K562 (cell line): Measurements from ENCODE around the gene GABRD. TPM values are rescaled to one million over a fixed set of nuclear protein-coding genes. Genes with fewer than 3 reads are reported as not detected.

Experiments used
- CBX1 ChIP-seq: sonication (generic); IDR thresholded peaks from 2 replicates; pipeline ENCODE4 v1.6.1; 2016; ENCODE audit warnings: antibody characterized with exemption, low read depth, mild to moderate bottlenecking
- CHD7 ChIP-seq: fragments of 200-600 bp; sonication (generic); IDR thresholded peaks from one replicate; pipeline ENCODE4 v1.6.1; 2012; ENCODE audit warnings: mild to moderate bottlenecking, low read depth, low read length, inconsistent platforms
- DEAF1 ChIP-seq: fragments of 450-650 bp; formaldehyde crosslinking; IDR thresholded peaks from 2 replicates; pipeline ENCODE4 v1.4.0; 2020; ENCODE audit warnings: mild to moderate bottlenecking, moderate library complexity
- HDAC8 ChIP-seq: fragments of 450-650 bp; IDR thresholded peaks from 2 replicates; pipeline ENCODE4 v1.6.1; 2016; ENCODE audit warnings: mild to moderate bottlenecking, missing genetic modification characterization, moderate library complexity, missing compliant biosample characterization
- JUN ChIP-seq, 2 experiments: sonication (generic) in 1 of 2; formaldehyde crosslinking in 1 of 2; IDR thresholded peaks; 2 replicates each; pipeline versions ENCODE4 v1.6.1 to v1.8.0; 2012 to 2022; ENCODE audit warnings: borderline replicate concordance in 2 of 2, mild to moderate bottlenecking in 2 of 2, improper control_type of control experiment in 1 of 2, low read depth in 1 of 2, low read length in 1 of 2, missing genetic modification reagents in 1 of 2
- L3MBTL2 ChIP-seq: fragments of 450-650 bp; IDR thresholded peaks from 2 replicates; pipeline ENCODE4 v1.6.1; 2016; ENCODE audit warnings: mild to moderate bottlenecking, moderate library complexity
- MLLT1 ChIP-seq, 2 experiments: fragments of 450-650 bp; IDR thresholded peaks; 2 replicates each; pipeline ENCODE4 v1.6.1; 2016
- MTA3 ChIP-seq: fragments of 450-650 bp; formaldehyde crosslinking; IDR thresholded peaks from 2 replicates; pipeline ENCODE4 v1.6.1; 2017; ENCODE audit warnings: mild to moderate bottlenecking, borderline replicate concordance
- SIN3A ChIP-seq, 2 experiments: fragments of 150-350 bp in 1 of 2; IDR thresholded peaks; 2 replicates each; pipeline ENCODE4 v1.6.1; 2011 to 2016; ENCODE audit warnings: borderline replicate concordance in 2 of 2, low read depth in 2 of 2, low read length in 2 of 2, mild to moderate bottlenecking in 2 of 2, moderate library complexity in 2 of 2; ENCODE audit not compliant: control insufficient read depth in 1 of 2
- XRCC4 ChIP-seq: IDR thresholded peaks from one replicate; pipeline ENCODE4 v1.6.1; 2011; ENCODE audit not compliant: insufficient read depth, insufficient read length; ENCODE audit errors: extremely low read depth
- XRCC5 ChIP-seq: fragments of 200-400 bp; formaldehyde crosslinking; IDR thresholded peaks from 2 replicates; pipeline ENCODE4 v1.6.1; 2017; ENCODE audit warnings: low read depth, mild to moderate bottlenecking, low read length
- polyA plus RNA-seq, 8 experiments: library from polyadenylated mRNA; depleted of rRNA in 4 of 8; stranded (reverse) in 5 of 8; unstranded in 3 of 8; fragments of >200 nt; fragmentation: Nextera tagmentation in 2 of 8; fragmentation: Illumina TruSeq in 1 of 8; extraction: Ambion mirVana in 2 of 8; extraction: Trizol in 1 of 8; gene quantifications; 2 replicates each; pipeline versions ENCODE4 v1.2.1 to v1.2.3, GENCODE V29; 2011 to 2014; ENCODE audit warnings: inconsistent platforms in 1 of 8, missing spikeins in 1 of 8
- total RNA-seq, 7 experiments: library from RNA; depleted of rRNA in 6 of 7; stranded (reverse); fragments of >200 nt in 6 of 7; fragmentation: Illumina TruSeq in 2 of 7; extraction: Trizol in 2 of 7; gene quantifications; 2 replicates each; pipeline versions ENCODE4 v1.2.1 to v1.2.3, GENCODE V29; 2011 to 2021; ENCODE audit warnings: low replicate concordance in 1 of 7

GABRD gene
- total and polyA plus RNA-seq, 9 of the 15 experiments (the other 6 are each of a cell fraction or from before 2014, with no cell fraction given), result 0.07 TPM; not detected in 8

- TF ChIP-seq CHD7, result no peak
- no peak for TF ChIP-seq DEAF1
- no peak for TF ChIP-seq JUN (IDR thresholded peaks at IDR 0.05; ENCODE audit: borderline replicate concordance, low read depth, low read length)
- no peak for TF ChIP-seq JUN (CRISPR knock-in tag; IDR thresholded peaks at IDR 0.05; ENCODE audit: borderline replicate concordance)
- TF ChIP-seq CBX1, result no peak
- TF ChIP-seq XRCC4, result no peak
- TF ChIP-seq HDAC8 (tag), result 0 out of 2 replicates have a peak, but pooled peaks have one; percentile 65
- peak; percentile 94 for TF ChIP-seq L3MBTL2
- no peak for TF ChIP-seq SIN3A (IDR thresholded peaks at IDR 0.05; ENCODE audit: borderline replicate concordance in 2 of 2, control insufficient read depth in 1 of 2, low read depth in 2 of 2, low read length in 2 of 2)
- TF ChIP-seq XRCC5, result no peak
- 0 out of 2 replicates have a peak, but pooled peaks have one; percentile 39 for TF ChIP-seq MTA3
- no peak for TF ChIP-seq MLLT1 (IDR thresholded peaks at IDR 0.05)
Measured at GRCh38 chr1:2001773-2002411, 17.3 kb upstream of the GABRD start (continued).
